GM18511 (cell line): Measurements from ENCODE around the gene NEMP1.
"Not testable (repeated sequence)": the region's sequence is repeated elsewhere in the genome, so short reads cannot be mapped to it uniquely, and the experiment has no call there.

Experiments used
- ATAC-seq: cut with Tn5 transposase; IDR thresholded peaks from one replicate; pipeline ENCODE4 v1.9.1; 2021; ENCODE audit warnings: mild to moderate bottlenecking, moderate library complexity; ENCODE audit not compliant: unreplicated experiment

The NEMP1 gene

GRCh38 chr12:57057067-57057751, 21.4 kb downstream of the NEMP1 start:
- no peak for ATAC-seq

- no peak for ATAC-seq
These were observed 22.8 kb downstream of the NEMP1 start for GRCh38 chr12:57055824-57056223.

- ATAC-seq = not testable (repeated sequence)
These were observed 24.7 kb downstream of the NEMP1 start for GRCh38 chr12:57053901-57054300.

- not testable (repeated sequence) for ATAC-seq
These were observed 25.4 kb downstream of the NEMP1 start for GRCh38 chr12:57053146-57053545.

GRCh38 chr12:57051011-57051410, 27.6 kb downstream of the NEMP1 start:
- ATAC-seq = no peak

GRCh38 chr12:57049890-57050289, 28.7 kb downstream of the NEMP1 start, which contains the start of gene MYO1A:
Gene MYO1A, minus strand, starts transcription at chr12:57050129. Its CDS starts 1,806 bp downstream, at chr12:57048323.
- no peak for ATAC-seq

GRCh38 chr12:57049119-57049446, 29.5 kb downstream of the NEMP1 start:
- no peak for ATAC-seq

GRCh38 chr12:57048423-57049118, 30.0 kb downstream of the NEMP1 start:
- no peak for ATAC-seq

GRCh38 chr12:57047981-57048380, 30.6 kb downstream of the NEMP1 start:
- no peak for ATAC-seq

GRCh38 chr12:57046947-57047890, 31.4 kb downstream of the NEMP1 start:
- ATAC-seq = peak; percentile 52

GRCh38 chr12:57046086-57046791, 32.4 kb downstream of the NEMP1 start:
- ATAC-seq = no peak

- no peak for ATAC-seq
These were observed 33.7 kb downstream of the NEMP1 start for GRCh38 chr12:57044889-57045288.

- ATAC-seq = no peak
These were observed 34.1 kb downstream of the NEMP1 start for GRCh38 chr12:57044468-57044867.

GRCh38 chr12:57042695-57043094, 35.9 kb downstream of the NEMP1 start:
- ATAC-seq = no peak

GRCh38 chr12:57040750-57041149, 37.8 kb downstream of the NEMP1 start:
- no peak for ATAC-seq

GRCh38 chr12:57040211-57040610, 38.4 kb downstream of the NEMP1 start:
- no peak for ATAC-seq

GRCh38 chr12:57039016-57039798, 39.4 kb downstream of the NEMP1 start:
- ATAC-seq = no peak

- ATAC-seq = no peak
These were observed 41.3 kb downstream of the NEMP1 start for GRCh38 chr12:57037264-57037663.

GRCh38 chr12:57033431-57033830, 45.2 kb downstream of the NEMP1 start:
- ATAC-seq = no peak

GRCh38 chr12:57031789-57032188, 46.8 kb downstream of the NEMP1 start:
- no peak for ATAC-seq
